ENCODE data around the gene RBP3.

Gene RBP3

DNA sequence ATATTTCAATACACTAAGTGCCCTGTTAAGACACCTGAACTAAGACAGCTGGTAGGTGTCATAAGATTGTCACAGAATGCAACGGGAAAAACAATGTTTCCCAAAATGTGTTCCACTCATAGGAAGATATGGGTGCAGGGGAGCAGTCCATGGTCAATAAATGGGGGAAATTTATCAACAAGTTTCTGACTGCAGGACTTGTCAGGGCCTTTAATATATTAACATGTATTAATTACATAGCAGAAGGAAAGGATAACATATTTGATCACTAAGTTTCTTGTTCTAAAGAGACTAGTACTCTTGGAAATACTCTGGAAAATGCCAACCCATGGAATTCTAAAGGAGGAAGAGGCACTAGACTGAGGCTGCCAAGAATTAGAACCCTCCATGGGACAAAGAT is 6.7 kb downstream of the RBP3 start:
- no peak overlapping the region for H3K27ac ChIP-seq (ENCODE audit: extremely low read depth, low read depth, low read length)
- H3K9me3 ChIP-seq (ENCODE audit: control insufficient read depth, insufficient read depth, low read depth, low read length): no peaks in the 10 kb centered on the region
- CTCF ChIA-PET: interaction anchor here (1.0 kb wide), 1 partner anchor 16 kb away, joined by 3 read pairs; no protein-coding TSS in a partner anchor
- TF ChIP-seq GLIS1 (tag by site-specific recombination; IDR thresholded peaks at IDR 0.05): no peak
- TF ChIP-seq ZNF239 (tag by site-specific recombination; IDR thresholded peaks at IDR 0.05): peak; percentile 96
- no peaks in the 10 kb centered on the region for H3K4me1 ChIP-seq (ENCODE audit: control insufficient read depth, insufficient read depth, low read length)
- H3K4me3 ChIP-seq (ENCODE audit: low read depth, low read length): no peak overlapping the region
- POLR2A ChIA-PET: no interaction called here
- no peaks in the 10 kb centered on the region for H3K36me3 ChIP-seq (ENCODE audit: control insufficient read depth in 2 of 2, insufficient read depth in 1 of 2, low read length in 2 of 2)

- H3K36me3 ChIP-seq (ENCODE audit: control insufficient read depth in 2 of 2, insufficient read depth in 1 of 2, low read length in 2 of 2): no peaks in the 10 kb centered on the region
- no peaks in the 10 kb centered on the region for H3K9me3 ChIP-seq (ENCODE audit: control insufficient read depth, insufficient read depth, low read depth, low read length)
- POLR2A ChIA-PET: no interaction called here
- CTCF ChIA-PET: no interaction called here
- no peak overlapping the region for H3K4me3 ChIP-seq (ENCODE audit: low read depth, low read length)
- H3K27ac ChIP-seq (ENCODE audit: extremely low read depth, low read depth, low read length): no peak overlapping the region
- H3K4me1 ChIP-seq (ENCODE audit: control insufficient read depth, insufficient read depth, low read length): no peaks in the 10 kb centered on the region
- TF ChIP-seq REST (tag by site-specific recombination; IDR thresholded peaks at IDR 0.05) (no peak), KLF17 (tag by site-specific recombination; IDR thresholded peaks at IDR 0.05) (no peak), ZBTB7A (tag by site-specific recombination; IDR thresholded peaks at IDR 0.05; ENCODE audit: low read depth) (no peak), ZNF76 (tag by site-specific recombination; IDR thresholded peaks at IDR 0.05; ENCODE audit: borderline replicate concordance, low read depth) (no peak), ZNF654 (tag by site-specific recombination; IDR thresholded peaks at IDR 0.05; ENCODE audit: low read depth) (no peak), ZNF26 (tag by site-specific recombination; IDR thresholded peaks at IDR 0.05) (no peak), ZNF677 (tag by site-specific recombination; IDR thresholded peaks at IDR 0.05) (no peak), ZNF121 (tag by site-specific recombination; IDR thresholded peaks at IDR 0.05) (no peak), ZNF785 (tag by site-specific recombination; IDR thresholded peaks at IDR 0.05) (no peak), ZNF132 (tag by site-specific recombination; IDR thresholded peaks at IDR 0.05; ENCODE audit: borderline replicate concordance) (no peak), ZNF544 (tag by site-specific recombination; IDR thresholded peaks at IDR 0.05) (no peak), ZNF274 (IDR thresholded peaks at IDR 0.05; ENCODE audit: low read length) (no peak), ZNF274 (tag by site-specific recombination; IDR thresholded peaks at IDR 0.05; ENCODE audit: borderline replicate concordance) (no peak), ZNF518A (tag by site-specific recombination; conservative IDR thresholded peaks at IDR 0.05; ENCODE audit: low read depth) (no peak), ZNF510 (tag by site-specific recombination; IDR thresholded peaks at IDR 0.05; ENCODE audit: insufficient replicate concordance) (no peak)
- TF ChIP-seq, protein P1, sequence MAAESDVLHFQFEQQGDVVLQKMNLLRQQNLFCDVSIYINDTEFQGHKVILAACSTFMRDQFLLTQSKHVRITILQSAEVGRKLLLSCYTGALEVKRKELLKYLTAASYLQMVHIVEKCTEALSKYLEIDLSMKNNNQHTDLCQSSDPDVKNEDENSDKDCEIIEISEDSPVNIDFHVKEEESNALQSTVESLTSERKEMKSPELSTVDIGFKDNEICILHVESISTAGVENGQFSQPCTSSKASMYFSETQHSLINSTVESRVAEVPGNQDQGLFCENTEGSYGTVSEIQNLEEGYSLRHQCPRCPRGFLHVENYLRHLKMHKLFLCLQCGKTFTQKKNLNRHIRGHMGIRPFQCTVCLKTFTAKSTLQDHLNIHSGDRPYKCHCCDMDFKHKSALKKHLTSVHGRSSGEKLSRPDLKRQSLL (tag by site-specific recombination; IDR thresholded peaks at IDR 0.05): no peak
- TF ChIP-seq, protein P2, sequence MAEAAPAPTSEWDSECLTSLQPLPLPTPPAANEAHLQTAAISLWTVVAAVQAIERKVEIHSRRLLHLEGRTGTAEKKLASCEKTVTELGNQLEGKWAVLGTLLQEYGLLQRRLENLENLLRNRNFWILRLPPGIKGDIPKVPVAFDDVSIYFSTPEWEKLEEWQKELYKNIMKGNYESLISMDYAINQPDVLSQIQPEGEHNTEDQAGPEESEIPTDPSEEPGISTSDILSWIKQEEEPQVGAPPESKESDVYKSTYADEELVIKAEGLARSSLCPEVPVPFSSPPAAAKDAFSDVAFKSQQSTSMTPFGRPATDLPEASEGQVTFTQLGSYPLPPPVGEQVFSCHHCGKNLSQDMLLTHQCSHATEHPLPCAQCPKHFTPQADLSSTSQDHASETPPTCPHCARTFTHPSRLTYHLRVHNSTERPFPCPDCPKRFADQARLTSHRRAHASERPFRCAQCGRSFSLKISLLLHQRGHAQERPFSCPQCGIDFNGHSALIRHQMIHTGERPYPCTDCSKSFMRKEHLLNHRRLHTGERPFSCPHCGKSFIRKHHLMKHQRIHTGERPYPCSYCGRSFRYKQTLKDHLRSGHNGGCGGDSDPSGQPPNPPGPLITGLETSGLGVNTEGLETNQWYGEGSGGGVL (tag by site-specific recombination; IDR thresholded peaks at IDR 0.05): no peak
Measured at GRCh38 chr10:47356708-47357107, 8.5 kb downstream of the RBP3 start.

Measured in HEK293 (cell line).